Suprapubic skin (tissue), 3 donors: Measurements from ENCODE around the gene TCL1A.
"Not testable (repeated sequence)": the region's sequence is repeated elsewhere in the genome, so short reads cannot be mapped to it uniquely, and the experiment has no call there.

Source experiments
- CTCF ChIP-seq, 2 donors: fragments of 200-600 bp in 1 of 2; fragments of 450-650 bp in 1 of 2; sonication (generic) in 1 of 2; IDR thresholded peaks; one replicate each; pipeline ENCODE4 v1.5.1; 2016 to 2019; ENCODE audit warnings: antibody characterized with exemption in 2 of 2, mild to moderate bottlenecking in 1 of 2, moderate library complexity in 1 of 2
- EP300 ChIP-seq: sonication (generic); formaldehyde crosslinking; IDR thresholded peaks from one replicate; pipeline ENCODE4 v1.6.1; 2017; ENCODE audit warnings: antibody characterized with exemption
- POLR2A ChIP-seq, 2 donors: fragments of 450-650 bp; IDR thresholded peaks; one replicate each; pipeline ENCODE4 v1.6.1; 2017; ENCODE audit warnings: antibody characterized with exemption in 2 of 2, mild to moderate bottlenecking in 2 of 2, moderate library complexity in 2 of 2

GRCh38 chr14:95763032-95763431 lies 49.1 kb upstream of the TCL1A start:
- not testable (repeated sequence) for TF ChIP-seq CTCF (IDR thresholded peaks at IDR 0.05); POLR2A (IDR thresholded peaks at IDR 0.05); EP300
